GM19467 (cell line): ENCODE measurements around the gene TEKT5.
"Not testable (repeated sequence)": the region's sequence is repeated elsewhere in the genome, so short reads cannot be mapped to it uniquely, and the experiment has no call there.

ENCODE experiments used
- ATAC-seq: cut with Tn5 transposase; IDR thresholded peaks from one replicate; pipeline ENCODE4 v1.9.1; 2021; ENCODE audit warnings: mild to moderate bottlenecking, moderate library complexity; ENCODE audit not compliant: unreplicated experiment

The TEKT5 gene

GRCh38 chr16:10660950-10661635 lies 33.6 kb downstream of the TEKT5 start:
- ATAC-seq = no peak

GRCh38 chr16:10658943-10659342 lies 35.8 kb downstream of the TEKT5 start:
- ATAC-seq = no peak

GRCh38 chr16:10657925-10658324 lies 36.8 kb downstream of the TEKT5 start:
- ATAC-seq = no peak

- no peak for ATAC-seq
Measured at GRCh38 chr16:10656618-10657017, 38.1 kb downstream of the TEKT5 start.

GRCh38 chr16:10655415-10655977 lies 39.2 kb downstream of the TEKT5 start:
- no peak for ATAC-seq

GRCh38 chr16:10654592-10655414 lies 39.9 kb downstream of the TEKT5 start:
- ATAC-seq = no peak

- ATAC-seq = no peak
Measured at GRCh38 chr16:10652730-10653590, 41.8 kb downstream of the TEKT5 start.

- not testable (repeated sequence) for ATAC-seq
Measured at GRCh38 chr16:10649098-10649497, 45.6 kb downstream of the TEKT5 start.

- no peak for ATAC-seq
Measured at GRCh38 chr16:10647721-10648296, 46.9 kb downstream of the TEKT5 start.

- no peak for ATAC-seq
Measured at GRCh38 chr16:10647264-10647720, 47.4 kb downstream of the TEKT5 start.

- no peak for ATAC-seq
Measured at GRCh38 chr16:10646581-10647263, 48.0 kb downstream of the TEKT5 start.

GRCh38 chr16:10646228-10646580 lies 48.5 kb downstream of the TEKT5 start:
- no peak for ATAC-seq

GRCh38 chr16:10644092-10644491 lies 50.6 kb downstream of the TEKT5 start:
- ATAC-seq = no peak

GRCh38 chr16:10642964-10643363 lies 51.8 kb downstream of the TEKT5 start:
- ATAC-seq = no peak

GRCh38 chr16:10641953-10642949 lies 52.5 kb downstream of the TEKT5 start:
- no peak for ATAC-seq

- ATAC-seq = no peak
Measured at GRCh38 chr16:10641555-10641952, 53.2 kb downstream of the TEKT5 start.

- ATAC-seq = no peak
Measured at GRCh38 chr16:10640934-10641333, 53.8 kb downstream of the TEKT5 start.

- ATAC-seq = no peak
Measured at GRCh38 chr16:10638101-10638500, 56.6 kb downstream of the TEKT5 start.
